SK-N-SH (cell line): ENCODE measurements around the gene MAP4K4. TPM values are rescaled to one million over a fixed set of nuclear protein-coding genes. Genes with fewer than 3 reads are reported as not detected.

Experiments
- CTCF ChIA-PET: fragments of 300-600, 350-600 bp; formaldehyde crosslinking; extraction: SDS; loops from one replicate; lab custom pipeline; 2021; lab: Yijun Ruan, JAX
- POLR2A ChIA-PET: fragments of 350-600 bp; sonication (Branson Sonifier 250); formaldehyde crosslinking; extraction: SDS; loops from one replicate; lab custom pipeline; 2020; ENCODE audit warnings: antibody characterized with exemption, inconsistent platforms; lab: Yijun Ruan, JAX
- DNase-seq: peaks from one replicate; pipeline ENCODE4 v3.0.0; 2012
- H2AFZ ChIP-seq: fragments of 200-600 bp; sonication (generic); 2 replicates; pipeline ENCODE4 v1.8.1; 2016; ENCODE audit warnings: antibody characterized with exemption, mild to moderate bottlenecking, low read depth
- H3F3A ChIP-seq: fragments of 200-600 bp; sonication (generic); replicated peaks from 2 replicates; pipeline ENCODE3; 2016; ENCODE audit warnings: antibody characterized with exemption, mild to moderate bottlenecking; ENCODE audit not compliant: insufficient read depth
- H3K27ac ChIP-seq, 2 experiments: fragments of 200-500 bp in 1 of 2; fragments of 200-600 bp in 1 of 2; sonication (Bioruptor generic) in 1 of 2; sonication (generic), shearing (Covaris generic) in 1 of 2; 2 replicates each; pipeline versions ENCODE4 v1.5.1 to v1.6.1; 2014 to 2016; ENCODE audit warnings: low read depth in 2 of 2, inconsistent platforms in 1 of 2, low read length in 1 of 2, mild to moderate bottlenecking in 1 of 2, mixed read lengths in 1 of 2
- H3K27me3 ChIP-seq: fragments of 200-600 bp; sonication (generic), shearing (Covaris generic); 2 replicates; pipeline ENCODE4 v1.6.1; 2016; ENCODE audit warnings: mixed run types; ENCODE audit not compliant: insufficient read depth
- H3K36me3 ChIP-seq, 2 experiments: fragments of 200-500 bp in 1 of 2; fragments of 200-600 bp in 1 of 2; sonication (Bioruptor generic) in 1 of 2; sonication (generic) in 1 of 2; replicated peaks in 1 of 2; 2 replicates each; pipeline versions ENCODE3 to v1.5.1; 2014 to 2016; ENCODE audit warnings: low read length in 1 of 2, mild to moderate bottlenecking in 1 of 2; ENCODE audit not compliant: insufficient read depth in 2 of 2, control insufficient read depth in 1 of 2
- H3K4me1 ChIP-seq, 2 experiments: fragments of 200-500 bp in 1 of 2; fragments of 200-600 bp in 1 of 2; sonication (Bioruptor generic) in 1 of 2; sonication (generic), shearing (Covaris generic) in 1 of 2; 2 replicates each; pipeline versions ENCODE4 v1.5.1 to v1.6.1; 2014 to 2016; ENCODE audit warnings: low read depth in 1 of 2, low read length in 1 of 2, mixed run types in 1 of 2; ENCODE audit not compliant: insufficient read depth in 2 of 2, control insufficient read depth in 1 of 2
- H3K4me2 ChIP-seq: fragments of 200-600 bp; sonication (generic), shearing (Covaris generic); 2 replicates; pipeline ENCODE4 v1.6.1; 2017; ENCODE audit warnings: mixed run types
- H3K4me3 ChIP-seq, 2 experiments: fragments of 200-500 bp in 1 of 2; fragments of 200-600 bp in 1 of 2; sonication (Bioruptor generic) in 1 of 2; sonication (generic), shearing (Covaris generic) in 1 of 2; 2 replicates each; pipeline versions ENCODE4 v1.5.1 to v1.8.1; 2014 to 2016; ENCODE audit warnings: low read depth in 2 of 2, inconsistent platforms in 1 of 2, low read length in 1 of 2, mild to moderate bottlenecking in 1 of 2, mixed read lengths in 1 of 2, moderate library complexity in 1 of 2
- H3K79me2 ChIP-seq: fragments of 200-600 bp; sonication (generic); 2 replicates; pipeline ENCODE4 v1.8.1; 2017; ENCODE audit warnings: mild to moderate bottlenecking; ENCODE audit not compliant: insufficient read depth
- H3K9ac ChIP-seq: fragments of 200-600 bp; sonication (generic); 2 replicates; pipeline ENCODE4 v1.6.1; 2017; ENCODE audit warnings: mixed run types
- H3K9me2 ChIP-seq: fragments of 200-600 bp; sonication (generic); 2 replicates; pipeline ENCODE4 v1.6.1; 2017; ENCODE audit warnings: mixed run types
- H3K9me3 ChIP-seq: fragments of 200-600 bp; sonication (generic); 2 replicates; pipeline ENCODE4 v1.6.1; 2017; ENCODE audit warnings: mixed run types, mild to moderate bottlenecking, moderate library complexity
- H4K20me1 ChIP-seq: fragments of 200-600 bp; sonication (generic); 2 replicates; pipeline ENCODE4 v1.6.1; 2017; ENCODE audit warnings: mild to moderate bottlenecking, mixed run types; ENCODE audit not compliant: insufficient read depth
- GABPA ChIP-seq: IDR thresholded peaks from 2 replicates; pipeline ENCODE4 v1.4.0; 2012; ENCODE audit warnings: low read depth, mild to moderate bottlenecking
- JUND ChIP-seq: IDR thresholded peaks from 2 replicates; pipeline ENCODE4 v1.4.0; 2012
- MXI1 ChIP-seq: IDR thresholded peaks from 2 replicates; pipeline ENCODE4 v1.6.1; 2012; ENCODE audit warnings: mild to moderate bottlenecking, low read depth, low read length, improper control_type of control experiment
- NRF1 ChIP-seq: IDR thresholded peaks from 2 replicates; pipeline ENCODE4 v1.6.1; 2012; ENCODE audit warnings: low read depth, mild to moderate bottlenecking, low read length
- RFX5 ChIP-seq: IDR thresholded peaks from 2 replicates; pipeline ENCODE4 v1.6.1; 2012; ENCODE audit warnings: mild to moderate bottlenecking, improper control_type of control experiment, low read length
- RXRA ChIP-seq: IDR thresholded peaks from 2 replicates; pipeline ENCODE4 v1.4.0; 2012; ENCODE audit warnings: low read depth, mild to moderate bottlenecking, borderline replicate concordance
- SIN3A ChIP-seq: IDR thresholded peaks from 2 replicates; pipeline ENCODE4 v1.6.1; 2012; ENCODE audit warnings: low read depth, mild to moderate bottlenecking, low read length, moderate library complexity, borderline replicate concordance
- SMC3 ChIP-seq: IDR thresholded peaks from 2 replicates; pipeline ENCODE4 v1.6.1; 2012; ENCODE audit warnings: low read depth, low read length, improper control_type of control experiment
- TEAD4 ChIP-seq: IDR thresholded peaks from 2 replicates; pipeline ENCODE4 v1.4.0; 2012; ENCODE audit warnings: mild to moderate bottlenecking, borderline replicate concordance; ENCODE audit not compliant: insufficient read depth
- polyA plus RNA-seq, 3 experiments: library from polyadenylated mRNA; depleted of rRNA; stranded (reverse); fragments of >200 nt; gene quantifications; 2 replicates each; pipeline ENCODE4 v1.2.3, GENCODE V29; 2012
- TF ChIP-seq, protein P1 (sequence below): fragments of 150-350 bp; IDR thresholded peaks from 2 replicates; pipeline ENCODE4 v1.6.1; 2016; ENCODE audit warnings: mild to moderate bottlenecking, low read depth, low read length
- TF ChIP-seq, protein P2 (sequence below): IDR thresholded peaks from 2 replicates; pipeline ENCODE4 v1.4.0; 2012; ENCODE audit warnings: low read depth, borderline replicate concordance
- TF ChIP-seq, protein P3 (sequence below): IDR thresholded peaks from 2 replicates; pipeline ENCODE4; 2012

The MAP4K4 gene
- polyA plus RNA-seq, 1 of the 3 experiments (the other 2 are of a cell fraction) = 72.9 TPM

DNA sequence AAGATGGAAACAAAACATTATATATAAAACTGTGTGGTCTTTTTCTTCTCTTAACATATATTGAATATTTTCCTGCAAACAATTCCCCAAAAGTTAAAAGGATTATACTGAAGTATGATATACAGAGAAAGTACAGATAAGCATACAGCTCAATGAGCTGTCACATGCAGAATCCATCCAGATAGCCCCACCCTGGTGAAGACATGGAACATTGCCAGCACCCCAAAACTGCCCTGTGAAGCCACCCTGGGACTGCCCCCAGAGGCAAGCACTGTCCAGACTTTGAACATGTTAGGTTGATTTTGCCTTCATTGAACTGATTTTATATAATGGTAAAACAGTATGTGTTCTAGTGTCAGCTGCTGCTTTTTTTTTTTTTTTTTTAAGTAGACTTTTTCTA, 182.0 kb downstream of the MAP4K4 start (continued):
- TF ChIP-seq, protein P1, sequence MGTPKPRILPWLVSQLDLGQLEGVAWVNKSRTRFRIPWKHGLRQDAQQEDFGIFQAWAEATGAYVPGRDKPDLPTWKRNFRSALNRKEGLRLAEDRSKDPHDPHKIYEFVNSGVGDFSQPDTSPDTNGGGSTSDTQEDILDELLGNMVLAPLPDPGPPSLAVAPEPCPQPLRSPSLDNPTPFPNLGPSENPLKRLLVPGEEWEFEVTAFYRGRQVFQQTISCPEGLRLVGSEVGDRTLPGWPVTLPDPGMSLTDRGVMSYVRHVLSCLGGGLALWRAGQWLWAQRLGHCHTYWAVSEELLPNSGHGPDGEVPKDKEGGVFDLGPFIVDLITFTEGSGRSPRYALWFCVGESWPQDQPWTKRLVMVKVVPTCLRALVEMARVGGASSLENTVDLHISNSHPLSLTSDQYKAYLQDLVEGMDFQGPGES = no peak
- TF ChIP-seq NRF1 (no peak), TEAD4 (no peak)

DNA sequence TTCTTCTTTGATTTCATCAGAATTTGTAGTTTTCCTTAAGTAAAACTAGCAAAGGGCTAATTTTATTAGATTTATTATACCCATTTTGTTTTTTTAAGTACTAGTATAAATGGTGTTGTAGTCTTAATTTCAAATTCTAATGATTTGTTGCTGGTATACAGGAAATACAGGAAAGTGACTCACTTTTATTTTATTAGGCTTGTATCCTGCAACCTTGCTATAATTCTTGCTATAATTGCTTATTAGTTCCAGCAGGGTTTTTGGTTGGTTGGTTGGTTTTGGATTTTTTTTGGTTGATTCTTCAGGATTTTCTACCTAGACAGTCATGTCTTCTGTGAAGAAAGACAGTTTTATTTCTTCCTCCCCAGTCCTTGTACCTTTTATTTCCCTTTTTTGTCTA, 183.6 kb downstream of the MAP4K4 start:
- Histone ChIP-seq H3K4me1 (no peaks in the 10 kb centered on the region; a peak in 1 of 4 replicates), H3K36me3 (peaks cover 74 to 79% of the 10 kb centered on the region in 2 experiments), H4K20me1 (peaks cover 14% of the 10 kb centered on the region; the same call in 1 of the 2 replicates), H3K79me2 (peaks cover 25% of the 10 kb centered on the region; the same call in 1 of the 2 replicates), H3K27ac (no peak overlapping the region), H3F3A (no peaks in the 10 kb centered on the region), H2AFZ (no peak overlapping the region), H3K27me3 (no peaks in the 10 kb centered on the region), H3K4me2 (no peak overlapping the region), H3K9ac (no peak overlapping the region), H3K9me2 (no peaks in the 10 kb centered on the region), H3K4me3 (no peak overlapping the region), H3K9me3 (no peaks in the 10 kb centered on the region)
- TF ChIP-seq, protein P1 = no peak
- TF ChIP-seq MXI1 = no peak
- no peak for TF ChIP-seq SIN3A
- TF ChIP-seq, protein P2, sequence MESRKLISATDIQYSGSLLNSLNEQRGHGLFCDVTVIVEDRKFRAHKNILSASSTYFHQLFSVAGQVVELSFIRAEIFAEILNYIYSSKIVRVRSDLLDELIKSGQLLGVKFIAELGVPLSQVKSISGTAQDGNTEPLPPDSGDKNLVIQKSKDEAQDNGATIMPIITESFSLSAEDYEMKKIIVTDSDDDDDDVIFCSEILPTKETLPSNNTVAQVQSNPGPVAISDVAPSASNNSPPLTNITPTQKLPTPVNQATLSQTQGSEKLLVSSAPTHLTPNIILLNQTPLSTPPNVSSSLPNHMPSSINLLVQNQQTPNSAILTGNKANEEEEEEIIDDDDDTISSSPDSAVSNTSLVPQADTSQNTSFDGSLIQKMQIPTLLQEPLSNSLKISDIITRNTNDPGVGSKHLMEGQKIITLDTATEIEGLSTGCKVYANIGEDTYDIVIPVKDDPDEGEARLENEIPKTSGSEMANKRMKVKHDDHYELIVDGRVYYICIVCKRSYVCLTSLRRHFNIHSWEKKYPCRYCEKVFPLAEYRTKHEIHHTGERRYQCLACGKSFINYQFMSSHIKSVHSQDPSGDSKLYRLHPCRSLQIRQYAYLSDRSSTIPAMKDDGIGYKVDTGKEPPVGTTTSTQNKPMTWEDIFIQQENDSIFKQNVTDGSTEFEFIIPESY = no peak
- no peak for TF ChIP-seq SMC3
- no peak for TF ChIP-seq TEAD4
- TF ChIP-seq, protein P3, sequence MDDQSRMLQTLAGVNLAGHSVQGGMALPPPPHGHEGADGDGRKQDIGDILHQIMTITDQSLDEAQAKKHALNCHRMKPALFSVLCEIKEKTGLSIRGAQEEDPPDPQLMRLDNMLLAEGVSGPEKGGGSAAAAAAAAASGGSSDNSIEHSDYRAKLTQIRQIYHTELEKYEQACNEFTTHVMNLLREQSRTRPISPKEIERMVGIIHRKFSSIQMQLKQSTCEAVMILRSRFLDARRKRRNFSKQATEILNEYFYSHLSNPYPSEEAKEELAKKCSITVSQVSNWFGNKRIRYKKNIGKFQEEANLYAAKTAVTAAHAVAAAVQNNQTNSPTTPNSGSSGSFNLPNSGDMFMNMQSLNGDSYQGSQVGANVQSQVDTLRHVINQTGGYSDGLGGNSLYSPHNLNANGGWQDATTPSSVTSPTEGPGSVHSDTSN = no peak
- TF ChIP-seq GABPA = no peak
- TF ChIP-seq RFX5 = no peak
- no peak for TF ChIP-seq RXRA
- no peak for TF ChIP-seq JUND
- no peak for DNase-seq
- CTCF ChIA-PET = no interaction called here
- POLR2A ChIA-PET = no interaction called here
